ENCODE measurements around the gene CEP290. TPM values are rescaled to one million over a fixed set of nuclear protein-coding genes. Genes with fewer than 3 reads are reported as not detected.

Gene CEP290
- total RNA-seq, 4 donors from 2014 or later = 11.3 to 31.3 (median 16.4) TPM

- Histone ChIP-seq H3K4me1 (no peaks in the 10 kb centered on the region), H3K27me3 (no peaks in the 10 kb centered on the region), H3K36me3 (peaks cover 0 to 58% of the 10 kb centered on the region in 2 donors), H3K9me3 (no peaks in the 10 kb centered on the region), H3K27ac (no peak overlapping the region), H3K4me3 (no peak overlapping the region)
- ATAC-seq = no peak
- TF ChIP-seq POLR2AphosphoS5 (IDR thresholded peaks at IDR 0.05) (no peak), POLR2A (IDR thresholded peaks at IDR 0.05) (no peak), EP300 (IDR thresholded peaks at IDR 0.05) (no peak), CTCF (IDR thresholded peaks at IDR 0.05) (no peak)
These were observed 9.5 kb downstream of the CEP290 start for GRCh38 chr12:88132392-88132791.

DNA sequence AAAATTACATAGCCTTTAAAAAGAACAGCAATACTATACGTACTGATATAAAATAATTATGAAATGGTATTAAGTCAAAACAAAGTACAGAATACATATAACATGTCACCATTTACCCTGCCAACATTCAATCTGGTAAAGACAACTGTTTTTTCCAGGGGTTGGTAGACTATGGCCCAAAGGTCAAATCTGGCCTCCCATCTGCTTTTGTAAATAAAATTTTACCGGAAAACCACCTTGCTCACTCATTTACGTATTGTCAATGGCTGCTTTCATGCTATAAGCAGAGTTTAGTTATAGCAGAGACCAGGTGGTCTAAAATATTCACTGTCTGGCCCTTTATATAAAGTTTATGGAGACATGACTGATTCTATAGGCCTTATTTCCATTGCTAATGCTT is 14.0 kb downstream of the CEP290 start:
- H3K27ac ChIP-seq = no peak overlapping the region
- no peak for ATAC-seq
- TF ChIP-seq EP300 (IDR thresholded peaks at IDR 0.05) = no peak
- TF ChIP-seq POLR2AphosphoS5 (IDR thresholded peaks at IDR 0.05) = no peak
- TF ChIP-seq POLR2A (IDR thresholded peaks at IDR 0.05) = no peak
- TF ChIP-seq CTCF (IDR thresholded peaks at IDR 0.05) = no peak
- H3K27me3 ChIP-seq = no peaks in the 10 kb centered on the region
- H3K9me3 ChIP-seq = no peaks in the 10 kb centered on the region
- no peak overlapping the region for H3K4me3 ChIP-seq
- 83 to 100% methylated on average over 2 to 3 of the region's 3 CpGs for WGBS, 2 donors (ENCODE audit: low coverage in 1 of 2)
- H3K36me3 ChIP-seq = peaks cover 0 to 53% of the 10 kb centered on the region in 2 donors
- H3K4me1 ChIP-seq = no peaks in the 10 kb centered on the region

DNA sequence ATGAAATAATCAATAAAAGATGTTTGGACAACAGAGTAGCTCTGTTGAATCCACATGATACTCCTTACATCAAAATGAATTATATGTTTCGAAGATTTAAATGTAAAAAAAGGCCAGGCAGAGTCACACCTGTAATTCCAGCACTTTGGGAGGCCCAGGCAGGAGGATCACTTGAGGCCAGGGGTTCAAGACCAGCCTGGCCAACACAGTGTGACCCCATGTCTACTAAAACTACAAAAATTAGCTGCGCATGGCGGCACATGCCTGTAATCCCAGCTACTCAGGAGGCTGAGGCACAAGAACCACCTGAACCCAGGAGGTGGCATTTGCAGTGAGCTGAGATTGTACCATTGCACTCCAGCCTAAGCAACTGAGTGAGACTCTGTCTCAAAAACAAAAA is 14.8 kb downstream of the CEP290 start:
- Histone ChIP-seq H3K4me3 (no peak overlapping the region), H3K4me1 (no peaks in the 10 kb centered on the region), H3K36me3 (peaks cover 0 to 50% of the 10 kb centered on the region in 2 donors), H3K27ac (no peak overlapping the region), H3K27me3 (no peaks in the 10 kb centered on the region), H3K9me3 (no peaks in the 10 kb centered on the region)
- no peak for ATAC-seq
- TF ChIP-seq EP300 (IDR thresholded peaks at IDR 0.05) = no peak
- TF ChIP-seq POLR2AphosphoS5 (IDR thresholded peaks at IDR 0.05) = no peak
- TF ChIP-seq POLR2A (IDR thresholded peaks at IDR 0.05) = no peak
- no peak for TF ChIP-seq CTCF (IDR thresholded peaks at IDR 0.05)
- 100% methylated on average over 1 to 3 of the region's 3 CpGs for WGBS, 2 donors (ENCODE audit: low coverage in 1 of 2)

DNA sequence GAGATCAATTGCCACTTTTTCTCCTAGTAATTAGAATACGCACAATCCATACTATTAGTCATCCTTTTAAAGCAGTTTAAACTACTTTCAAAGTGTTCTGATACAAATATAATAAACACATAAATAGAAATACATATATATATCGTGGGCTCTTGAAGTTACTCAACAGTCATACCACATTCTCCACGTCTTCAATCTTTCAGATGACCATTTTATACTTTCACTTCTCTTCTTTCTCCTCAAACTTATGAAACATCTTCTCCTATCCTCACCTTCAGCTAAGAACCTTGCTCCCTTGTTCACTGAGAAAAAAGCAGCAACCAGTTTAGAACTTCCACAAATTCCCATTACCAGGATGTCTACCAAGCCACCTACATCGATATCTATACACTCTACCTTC is 19.2 kb downstream of the CEP290 start:
- Histone ChIP-seq H3K27ac (no peak overlapping the region), H3K9me3 (no peaks in the 10 kb centered on the region), H3K36me3 (peaks cover 0 to 59% of the 10 kb centered on the region in 2 donors), H3K27me3 (no peaks in the 10 kb centered on the region), H3K4me3 (no peak overlapping the region), H3K4me1 (no peaks in the 10 kb centered on the region)
- ATAC-seq = no peak
- TF ChIP-seq POLR2A (IDR thresholded peaks at IDR 0.05) (no peak), CTCF (IDR thresholded peaks at IDR 0.05) (no peak), POLR2AphosphoS5 (IDR thresholded peaks at IDR 0.05) (no peak)
- 69 to 71% methylated on average over 4 of the region's 4 CpGs for whole genome bisulfite sequencing, 2 donors (ENCODE audit: low coverage in 1 of 2)

DNA sequence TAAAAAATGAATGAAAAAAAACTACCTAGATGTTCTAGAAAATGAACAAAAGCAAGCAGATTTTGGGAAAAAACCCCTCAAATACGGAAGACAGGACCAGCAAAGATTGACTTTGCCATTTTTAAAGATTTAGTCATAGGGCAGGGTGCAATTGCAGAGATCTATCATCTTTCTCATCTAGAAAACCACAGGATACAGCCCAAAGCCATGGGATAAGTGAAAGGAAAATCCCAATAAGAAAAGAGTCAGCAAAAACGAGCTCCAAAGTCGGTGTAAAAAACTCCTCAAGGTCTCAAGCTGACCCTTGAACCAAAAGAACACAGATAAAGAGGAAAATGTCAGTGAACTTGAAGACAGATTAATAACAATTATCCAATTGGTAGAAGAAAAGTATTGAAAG is 28.0 kb downstream of the CEP290 start:
- WGBS, 2 donors (ENCODE audit: low coverage in 1 of 2) = 51 to 54% methylated on average over 3 of the region's 3 CpGs
- H3K36me3 ChIP-seq = peaks cover 0 to 68% of the 10 kb centered on the region in 2 donors
- H3K27me3 ChIP-seq = no peaks in the 10 kb centered on the region
- TF ChIP-seq POLR2A (IDR thresholded peaks at IDR 0.05) = no peak
- no peak for TF ChIP-seq EP300 (IDR thresholded peaks at IDR 0.05)
- TF ChIP-seq CTCF (IDR thresholded peaks at IDR 0.05) = no peak
- no peak for TF ChIP-seq POLR2AphosphoS5 (IDR thresholded peaks at IDR 0.05)
- no peaks in the 10 kb centered on the region for H3K9me3 ChIP-seq
- H3K27ac ChIP-seq = no peak overlapping the region
- H3K4me3 ChIP-seq = no peak overlapping the region
- no peak for ATAC-seq
- H3K4me1 ChIP-seq = peaks cover 0 to 4% (median 0%) of the 10 kb centered on the region in 3 donors

All from gastroesophageal sphincter (tissue), 4 donors.